ENCODE data around the gene DTX3. TPM values are rescaled to one million over a fixed set of nuclear protein-coding genes. Genes with fewer than 3 reads are reported as not detected.

The DTX3 gene
- polyA plus RNA-seq, 4 donors: 5.4 to 12.5 (median 9.9) TPM; not detected in 1

GRCh38 chr12:57611827-57612710 lies 7.4 kb downstream of the DTX3 start:
- no peak for FAIRE-seq
- H3K9me3 ChIP-seq (ENCODE audit: control insufficient read depth in 2 of 2, insufficient read depth in 1 of 2, low read depth in 1 of 2, low read length in 1 of 2): no peaks in the 10 kb centered on the region
- H3K4me3 ChIP-seq (ENCODE audit: low read depth in 1 of 3, low read length in 3 of 3): peak overlapping the region; percentile 29 to 52 (median 31)
- DNase-seq: no peak
- peaks cover 0 to 81% (median 14%) of the 10 kb centered on the region in 3 donors for H3K27me3 ChIP-seq (ENCODE audit: control insufficient read depth in 3 of 3, insufficient read depth in 3 of 3, low read length in 3 of 3)
- H3K27ac ChIP-seq (ENCODE audit: low read depth in 1 of 3, low read length in 2 of 3): no peak overlapping the region
- H3K36me3 ChIP-seq (ENCODE audit: control insufficient read depth in 3 of 3, insufficient read depth in 2 of 3, low read depth in 1 of 3, low read length in 3 of 3): peaks cover 0 to 25% (median 0%) of the 10 kb centered on the region in 3 donors
- H3K4me1 ChIP-seq (ENCODE audit: control insufficient read depth in 3 of 3, insufficient read depth in 2 of 3, low read depth in 1 of 3, low read length in 2 of 3): peaks cover 0 to 15% (median 5%) of the 10 kb centered on the region in 3 donors
- WGBS, 3 donors: 12 to 16% (median 15%) methylated on average over 19 to 23 of the region's 23 CpGs

- FAIRE-seq: no peak
- H3K36me3 ChIP-seq (ENCODE audit: control insufficient read depth in 3 of 3, insufficient read depth in 2 of 3, low read depth in 1 of 3, low read length in 3 of 3): peaks cover 0 to 21% (median 0%) of the 10 kb centered on the region in 3 donors
- no peak for DNase-seq
- WGBS, 3 donors: 67 to 82% (median 72%) methylated on average over 8 to 10 of the region's 10 CpGs
- peaks cover 0 to 15% (median 5%) of the 10 kb centered on the region in 3 donors for H3K4me1 ChIP-seq (ENCODE audit: control insufficient read depth in 3 of 3, insufficient read depth in 2 of 3, low read depth in 1 of 3, low read length in 2 of 3)
- H3K27ac ChIP-seq (ENCODE audit: low read depth in 1 of 3, low read length in 2 of 3): no peak overlapping the region
- no peaks in the 10 kb centered on the region for H3K9me3 ChIP-seq (ENCODE audit: control insufficient read depth in 2 of 2, insufficient read depth in 1 of 2, low read depth in 1 of 2, low read length in 1 of 2)
- H3K4me3 ChIP-seq (ENCODE audit: low read depth in 1 of 3, low read length in 3 of 3): no peak overlapping the region
- peaks cover 0 to 86% (median 16%) of the 10 kb centered on the region in 3 donors for H3K27me3 ChIP-seq (ENCODE audit: control insufficient read depth in 3 of 3, insufficient read depth in 3 of 3, low read length in 3 of 3)
These were observed 8.2 kb downstream of the DTX3 start for GRCh38 chr12:57612711-57613426.

GRCh38 chr12:57613427-57614109 lies 8.9 kb downstream of the DTX3 start:
- Histone ChIP-seq H3K27me3 (ENCODE audit: control insufficient read depth in 3 of 3, insufficient read depth in 3 of 3, low read length in 3 of 3) (peaks cover 0 to 93% (median 16%) of the 10 kb centered on the region in 3 donors), H3K9me3 (ENCODE audit: control insufficient read depth in 2 of 2, insufficient read depth in 1 of 2, low read depth in 1 of 2, low read length in 1 of 2) (no peaks in the 10 kb centered on the region), H3K27ac (ENCODE audit: low read depth in 1 of 3, low read length in 2 of 3) (no peak overlapping the region), H3K4me1 (ENCODE audit: control insufficient read depth in 3 of 3, insufficient read depth in 2 of 3, low read depth in 1 of 3, low read length in 2 of 3) (peaks cover 0 to 15% (median 5%) of the 10 kb centered on the region in 3 donors), H3K36me3 (ENCODE audit: control insufficient read depth in 3 of 3, insufficient read depth in 2 of 3, low read depth in 1 of 3, low read length in 3 of 3) (peaks cover 0 to 17% (median 0%) of the 10 kb centered on the region in 3 donors), H3K4me3 (ENCODE audit: low read depth in 1 of 3, low read length in 3 of 3) (no peak overlapping the region)
- WGBS, 3 donors: 75 to 79% (median 76%) methylated on average over 8 to 10 of the region's 10 CpGs
- no peak for FAIRE-seq
- DNase-seq: no peak

DNA sequence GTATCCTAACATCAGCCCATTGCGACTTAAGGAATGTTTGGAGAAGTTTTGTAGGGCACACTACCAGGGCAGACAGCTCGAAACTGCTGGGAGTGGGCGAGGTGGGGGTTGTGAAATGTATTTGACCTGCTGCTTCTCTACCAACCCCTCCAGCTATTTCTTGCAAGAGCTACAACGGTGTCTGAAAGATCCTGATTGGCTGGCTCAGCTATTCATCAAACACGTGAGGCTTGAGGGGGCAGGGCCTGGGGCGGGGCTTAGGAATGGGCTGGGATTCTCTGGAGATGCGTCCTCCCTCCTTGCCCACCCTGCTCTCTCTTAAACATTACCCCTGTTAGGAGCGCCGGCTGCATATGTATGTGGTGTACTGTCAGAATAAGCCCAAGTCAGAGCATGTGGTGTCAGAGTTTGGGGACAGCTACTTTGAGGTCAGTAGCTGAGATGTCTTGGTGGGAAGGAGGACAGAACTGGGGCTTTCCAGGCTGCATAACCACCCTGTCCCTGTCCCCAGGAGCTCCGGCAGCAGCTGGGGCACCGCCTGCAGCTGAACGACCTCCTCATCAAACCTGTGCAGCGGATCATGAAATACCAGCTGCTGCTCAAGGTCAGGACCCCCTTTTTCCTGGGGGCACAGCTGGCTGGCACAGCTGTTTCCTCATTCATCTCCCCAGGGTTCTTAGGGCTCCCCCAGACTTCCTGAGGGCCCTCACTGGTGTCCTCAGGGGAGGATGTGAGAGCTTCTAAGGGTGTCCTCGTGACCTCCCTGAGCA lies 9.7 kb downstream of the DTX3 start:
- H3K9me3 ChIP-seq (ENCODE audit: control insufficient read depth in 2 of 2, insufficient read depth in 1 of 2, low read depth in 1 of 2, low read length in 1 of 2): no peaks in the 10 kb centered on the region
- peaks cover 0 to 97% (median 22%) of the 10 kb centered on the region in 3 donors for H3K27me3 ChIP-seq (ENCODE audit: control insufficient read depth in 3 of 3, insufficient read depth in 3 of 3, low read length in 3 of 3)
- no peak overlapping the region for H3K4me3 ChIP-seq (ENCODE audit: low read depth in 1 of 3, low read length in 3 of 3)
- H3K36me3 ChIP-seq (ENCODE audit: control insufficient read depth in 3 of 3, insufficient read depth in 2 of 3, low read depth in 1 of 3, low read length in 3 of 3): peaks cover 0 to 9% (median 0%) of the 10 kb centered on the region in 3 donors
- DNase-seq: no peak
- peaks cover 0 to 17% (median 5%) of the 10 kb centered on the region in 3 donors for H3K4me1 ChIP-seq (ENCODE audit: control insufficient read depth in 3 of 3, insufficient read depth in 2 of 3, low read depth in 1 of 3, low read length in 2 of 3)
- WGBS, 3 donors: 31 to 44% (median 41%) methylated on average over 14 of the region's 14 CpGs
- no peak overlapping the region for H3K27ac ChIP-seq (ENCODE audit: low read depth in 1 of 3, low read length in 2 of 3)
- no peak for FAIRE-seq

DNA sequence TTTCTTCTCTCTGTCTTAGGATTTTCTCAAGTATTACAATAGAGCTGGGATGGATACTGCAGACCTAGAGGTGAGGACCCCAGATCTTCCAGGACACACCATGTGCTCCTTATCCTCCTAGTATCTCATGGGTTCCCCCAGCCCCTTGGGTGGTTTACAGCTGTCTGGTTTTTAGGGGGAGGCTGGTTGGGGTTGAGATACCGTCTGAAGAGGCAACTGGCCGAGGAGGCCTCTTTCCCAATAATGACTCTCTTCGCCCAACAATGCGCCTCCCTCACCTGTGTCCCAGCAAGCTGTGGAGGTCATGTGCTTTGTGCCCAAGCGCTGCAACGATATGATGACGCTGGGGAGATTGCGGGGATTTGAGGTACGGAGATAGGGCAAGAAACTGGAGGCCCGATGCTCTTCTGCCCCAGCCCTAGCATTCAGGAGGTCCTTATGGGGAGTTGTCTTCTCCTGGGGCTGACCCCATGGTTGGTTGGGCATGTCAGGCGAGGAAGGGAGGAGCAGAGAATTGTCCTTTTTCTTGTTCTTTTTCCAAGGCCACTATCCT lies 10.4 kb downstream of the DTX3 start:
- Histone ChIP-seq H3K36me3 (ENCODE audit: control insufficient read depth in 3 of 3, insufficient read depth in 2 of 3, low read depth in 1 of 3, low read length in 3 of 3) (peaks cover 0 to 9% (median 0%) of the 10 kb centered on the region in 3 donors), H3K4me1 (ENCODE audit: control insufficient read depth in 3 of 3, insufficient read depth in 2 of 3, low read depth in 1 of 3, low read length in 2 of 3) (peaks cover 0 to 22% (median 5%) of the 10 kb centered on the region in 3 donors), H3K27me3 (ENCODE audit: control insufficient read depth in 3 of 3, insufficient read depth in 3 of 3, low read length in 3 of 3) (peaks cover 0 to 98% (median 27%) of the 10 kb centered on the region in 3 donors), H3K27ac (ENCODE audit: low read depth in 1 of 3, low read length in 2 of 3) (no peak overlapping the region), H3K4me3 (ENCODE audit: low read depth in 1 of 3, low read length in 3 of 3) (no peak overlapping the region), H3K9me3 (ENCODE audit: control insufficient read depth in 2 of 2, insufficient read depth in 1 of 2, low read depth in 1 of 2, low read length in 1 of 2) (no peaks in the 10 kb centered on the region)
- no peak for DNase-seq
- FAIRE-seq: no peak
- 82 to 85% (median 82%) methylated on average over 11 of the region's 11 CpGs for WGBS, 3 donors

DNA sequence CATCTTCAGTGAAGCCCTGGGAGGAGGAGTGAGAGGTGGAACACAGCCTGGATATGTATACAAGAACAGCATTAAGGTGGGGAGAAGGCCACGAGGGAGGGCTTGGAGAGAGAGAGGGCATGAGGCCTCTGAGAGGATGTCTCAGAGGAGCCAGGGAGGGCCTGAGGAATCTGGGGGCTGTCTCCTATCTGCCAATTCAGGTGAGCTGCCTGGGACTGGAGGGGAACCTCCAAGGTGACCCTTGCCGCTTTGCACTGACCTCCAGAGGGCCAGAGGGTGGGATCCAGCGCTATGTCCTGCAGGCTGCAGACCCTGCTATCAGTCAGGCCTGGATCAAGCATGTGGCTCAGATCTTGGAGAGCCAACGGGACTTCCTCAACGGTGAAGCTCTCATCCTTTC lies 11.0 kb downstream of the DTX3 start:
- H3K27me3 ChIP-seq (ENCODE audit: control insufficient read depth in 3 of 3, insufficient read depth in 3 of 3, low read length in 3 of 3): peaks cover 0 to 98% (median 32%) of the 10 kb centered on the region in 3 donors

GRCh38 chr12:57616383-57617101 lies 11.9 kb downstream of the DTX3 start:
- no peak for FAIRE-seq
- Histone ChIP-seq H3K27me3 (ENCODE audit: control insufficient read depth in 3 of 3, insufficient read depth in 3 of 3, low read length in 3 of 3) (peaks cover 0 to 98% (median 39%) of the 10 kb centered on the region in 3 donors), H3K9me3 (ENCODE audit: control insufficient read depth in 2 of 2, insufficient read depth in 1 of 2, low read depth in 1 of 2, low read length in 1 of 2) (no peaks in the 10 kb centered on the region)

More for the DNA sequence above, 11.0 kb downstream of the DTX3 start:
- DNase-seq (no peak), FAIRE-seq (no peak)
- H3K27ac ChIP-seq (ENCODE audit: low read depth in 1 of 3, low read length in 2 of 3): no peak overlapping the region
- WGBS, 3 donors: 73 to 81% (median 78%) methylated on average over 5 of the region's 5 CpGs
- no peaks in the 10 kb centered on the region for H3K9me3 ChIP-seq (ENCODE audit: control insufficient read depth in 2 of 2, insufficient read depth in 1 of 2, low read depth in 1 of 2, low read length in 1 of 2)
- H3K36me3 ChIP-seq (ENCODE audit: control insufficient read depth in 3 of 3, insufficient read depth in 2 of 3, low read depth in 1 of 3, low read length in 3 of 3): peaks cover 0 to 9% (median 0%) of the 10 kb centered on the region in 3 donors
- H3K4me3 ChIP-seq (ENCODE audit: low read depth in 1 of 3, low read length in 3 of 3): no peak overlapping the region
- peaks cover 0 to 16% (median 5%) of the 10 kb centered on the region in 3 donors for H3K4me1 ChIP-seq (ENCODE audit: control insufficient read depth in 3 of 3, insufficient read depth in 2 of 3, low read depth in 1 of 3, low read length in 2 of 3)

More at GRCh38 chr12:57616383-57617101, 11.9 kb downstream of the DTX3 start:
- no peak overlapping the region for H3K27ac ChIP-seq (ENCODE audit: low read depth in 1 of 3, low read length in 2 of 3)
- no peak overlapping the region for H3K4me3 ChIP-seq (ENCODE audit: low read depth in 1 of 3, low read length in 3 of 3)
- 63 to 72% (median 66%) methylated on average over 3 of the region's 3 CpGs for WGBS, 3 donors
- peaks cover 0 to 9% (median 0%) of the 10 kb centered on the region in 3 donors for H3K36me3 ChIP-seq (ENCODE audit: control insufficient read depth in 3 of 3, insufficient read depth in 2 of 3, low read depth in 1 of 3, low read length in 3 of 3)
- H3K4me1 ChIP-seq (ENCODE audit: control insufficient read depth in 3 of 3, insufficient read depth in 2 of 3, low read depth in 1 of 3, low read length in 2 of 3): peaks cover 0 to 19% (median 0%) of the 10 kb centered on the region in 3 donors
- no peak for DNase-seq
